GM18520 (cell line): Measurements from ENCODE around the gene ACACB.

Source experiments
- ATAC-seq: cut with Tn5 transposase; IDR thresholded peaks from one replicate; pipeline ENCODE4 v1.9.1; 2021; ENCODE audit not compliant: unreplicated experiment

Gene ACACB

GRCh38 chr12:109109746-109110350 is 6.5 kb upstream of the ACACB start:
- no peak for ATAC-seq

- ATAC-seq, result no peak
Measured at GRCh38 chr12:109110988-109111495, 5.3 kb upstream of the ACACB start.

GRCh38 chr12:109112720-109113465 is 3.5 kb upstream of the ACACB start:
- no peak for ATAC-seq

- no peak for ATAC-seq
Measured at GRCh38 chr12:109113661-109114321, 2.6 kb upstream of the ACACB start.

- ATAC-seq, result no peak
Measured at GRCh38 chr12:109114644-109115043, 1.7 kb upstream of the ACACB start.

GRCh38 chr12:109115404-109115757 is 1.0 kb upstream of the ACACB start:
- no peak for ATAC-seq

- no peak for ATAC-seq
Measured at GRCh38 chr12:109116611-109116949, 193 bp downstream of the ACACB start.

- no peak for ATAC-seq
Measured at GRCh38 chr12:109120095-109120494, 3.7 kb downstream of the ACACB start.

GRCh38 chr12:109120557-109120956 is 4.2 kb downstream of the ACACB start:
- no peak for ATAC-seq

GRCh38 chr12:109121346-109121880 is 5.0 kb downstream of the ACACB start:
- no peak for ATAC-seq

- no peak for ATAC-seq
Measured at GRCh38 chr12:109124878-109125648, 8.7 kb downstream of the ACACB start.

GRCh38 chr12:109125791-109126190 is 9.4 kb downstream of the ACACB start:
- no peak for ATAC-seq

- ATAC-seq, result no peak
Measured at GRCh38 chr12:109126784-109127183, 10.4 kb downstream of the ACACB start.

- ATAC-seq, result no peak
Measured at GRCh38 chr12:109127533-109128242, 11.3 kb downstream of the ACACB start.

- no peak for ATAC-seq
Measured at GRCh38 chr12:109130297-109131153, 14.1 kb downstream of the ACACB start.

GRCh38 chr12:109131154-109132050 is 15.0 kb downstream of the ACACB start:
- no peak for ATAC-seq

GRCh38 chr12:109134186-109134917 is 18.0 kb downstream of the ACACB start:
- no peak for ATAC-seq

GRCh38 chr12:109137055-109137454 is 20.7 kb downstream of the ACACB start:
- no peak for ATAC-seq
